T-helper 2 cell treated with Interferon-gamma antibody and Interleukin-4, amounts not matched to agents 5 μg/mL and 100 μg/mL, for 36 hours (primary cell): ENCODE data around the gene OVAAL.

Source experiments
- DNase-seq: peaks from one replicate; pipeline ENCODE4 v3.0.0; 2021; ENCODE audit warnings: low spot score
- H3K27ac Mint-ChIP-seq: one replicate; pipeline ENCODE4 v1.8.0; 2021; ENCODE audit warnings: mild to moderate bottlenecking, mixed read lengths
- H3K27me3 Mint-ChIP-seq: one replicate; pipeline ENCODE4 v1.8.0; 2021; ENCODE audit warnings: low read depth, mixed read lengths
- H3K36me3 Mint-ChIP-seq: one replicate; pipeline ENCODE4 v1.8.0; 2021; ENCODE audit warnings: low read depth, mixed read lengths
- H3K4me1 Mint-ChIP-seq: one replicate; pipeline ENCODE4 v1.8.0; 2021; ENCODE audit warnings: low read depth, mixed read lengths
- H3K4me3 Mint-ChIP-seq: one replicate; pipeline ENCODE4 v1.8.0; 2022; ENCODE audit warnings: mild to moderate bottlenecking, moderate library complexity, mixed read lengths
- H3K9me3 Mint-ChIP-seq: one replicate; pipeline ENCODE4 v1.8.0; 2021; ENCODE audit warnings: mixed read lengths

OVAAL gene

GRCh38 chr1:180593382-180593781 lies 34.6 kb downstream of the OVAAL start:
- Mint-ChIP-seq H3K27ac (no peak overlapping the region), H3K9me3 (peaks cover 1% of the 10 kb centered on the region)

GRCh38 chr1:180594723-180595122 lies 36.0 kb downstream of the OVAAL start:
- H3K4me1 Mint-ChIP-seq = no peaks in the 10 kb centered on the region
- no peak overlapping the region for H3K27ac Mint-ChIP-seq
- H3K9me3 Mint-ChIP-seq = no peaks in the 10 kb centered on the region
- no peak for DNase-seq
- H3K27me3 Mint-ChIP-seq = peaks cover 15% of the 10 kb centered on the region
- no peaks in the 10 kb centered on the region for H3K36me3 Mint-ChIP-seq
- H3K4me3 Mint-ChIP-seq = no peak overlapping the region

More at GRCh38 chr1:180593382-180593781, 34.6 kb downstream of the OVAAL start:
- Mint-ChIP-seq H3K36me3 (no peaks in the 10 kb centered on the region), H3K27me3 (peaks cover 12% of the 10 kb centered on the region), H3K4me1 (no peaks in the 10 kb centered on the region), H3K4me3 (no peak overlapping the region)
- no peak for DNase-seq

- no peak overlapping the region for H3K27ac Mint-ChIP-seq
- no peaks in the 10 kb centered on the region for H3K4me1 Mint-ChIP-seq
- no peak overlapping the region for H3K4me3 Mint-ChIP-seq
- peaks cover 18% of the 10 kb centered on the region for H3K27me3 Mint-ChIP-seq
- no peak for DNase-seq
- H3K36me3 Mint-ChIP-seq = no peaks in the 10 kb centered on the region
- no peaks in the 10 kb centered on the region for H3K9me3 Mint-ChIP-seq
Measured at GRCh38 chr1:180595966-180596365, 37.2 kb downstream of the OVAAL start.

- H3K27ac Mint-ChIP-seq = no peak overlapping the region
Measured at GRCh38 chr1:180597520-180597919, 38.8 kb downstream of the OVAAL start.

GRCh38 chr1:180598333-180598974 lies 39.7 kb downstream of the OVAAL start:
- H3K4me1 Mint-ChIP-seq = no peaks in the 10 kb centered on the region
- no peak overlapping the region for H3K4me3 Mint-ChIP-seq
- peaks cover 18% of the 10 kb centered on the region for H3K27me3 Mint-ChIP-seq
- H3K27ac Mint-ChIP-seq = no peak overlapping the region
- no peak for DNase-seq
- no peaks in the 10 kb centered on the region for H3K9me3 Mint-ChIP-seq
- H3K36me3 Mint-ChIP-seq = no peaks in the 10 kb centered on the region

More at GRCh38 chr1:180597520-180597919, 38.8 kb downstream of the OVAAL start:
- peaks cover 18% of the 10 kb centered on the region for H3K27me3 Mint-ChIP-seq
- no peaks in the 10 kb centered on the region for H3K36me3 Mint-ChIP-seq
- H3K4me1 Mint-ChIP-seq = no peaks in the 10 kb centered on the region
- DNase-seq = no peak
- no peak overlapping the region for H3K4me3 Mint-ChIP-seq
- no peaks in the 10 kb centered on the region for H3K9me3 Mint-ChIP-seq

GRCh38 chr1:180600343-180600742 lies 41.6 kb downstream of the OVAAL start:
- no peaks in the 10 kb centered on the region for H3K4me1 Mint-ChIP-seq
- peak overlapping the region; percentile 46 for H3K27ac Mint-ChIP-seq
- no peaks in the 10 kb centered on the region for H3K9me3 Mint-ChIP-seq
- no peak for DNase-seq
- peaks cover 15% of the 10 kb centered on the region for H3K27me3 Mint-ChIP-seq
- H3K4me3 Mint-ChIP-seq = no peak overlapping the region
- H3K36me3 Mint-ChIP-seq = no peaks in the 10 kb centered on the region

GRCh38 chr1:180601512-180601911 lies 42.7 kb downstream of the OVAAL start:
- Mint-ChIP-seq H3K36me3 (no peaks in the 10 kb centered on the region), H3K27ac (no peak overlapping the region), H3K4me3 (no peak overlapping the region), H3K4me1 (no peaks in the 10 kb centered on the region), H3K9me3 (no peaks in the 10 kb centered on the region), H3K27me3 (peaks cover 14% of the 10 kb centered on the region)
- DNase-seq = no peak

- Mint-ChIP-seq H3K27ac (no peak overlapping the region), H3K4me3 (no peak overlapping the region), H3K4me1 (no peaks in the 10 kb centered on the region), H3K36me3 (no peaks in the 10 kb centered on the region), H3K9me3 (no peaks in the 10 kb centered on the region), H3K27me3 (peaks cover 6% of the 10 kb centered on the region)
- no peak for DNase-seq
Measured at GRCh38 chr1:180603223-180603849, 44.6 kb downstream of the OVAAL start.

GRCh38 chr1:180603850-180604226 lies 45.1 kb downstream of the OVAAL start:
- no peak for DNase-seq
- no peaks in the 10 kb centered on the region for H3K36me3 Mint-ChIP-seq
- no peak overlapping the region for H3K27ac Mint-ChIP-seq
- H3K4me3 Mint-ChIP-seq = no peak overlapping the region
- peaks cover 2% of the 10 kb centered on the region for H3K27me3 Mint-ChIP-seq
- no peaks in the 10 kb centered on the region for H3K9me3 Mint-ChIP-seq
- H3K4me1 Mint-ChIP-seq = no peaks in the 10 kb centered on the region

GRCh38 chr1:180606155-180606554 lies 47.4 kb downstream of the OVAAL start:
- H3K27ac Mint-ChIP-seq = no peak overlapping the region
- H3K4me3 Mint-ChIP-seq = no peak overlapping the region
- H3K9me3 Mint-ChIP-seq = no peaks in the 10 kb centered on the region
- no peak for DNase-seq
- H3K4me1 Mint-ChIP-seq = peaks cover 5% of the 10 kb centered on the region
- peaks cover under 1% of the 10 kb centered on the region for H3K36me3 Mint-ChIP-seq
- H3K27me3 Mint-ChIP-seq = no peaks in the 10 kb centered on the region

GRCh38 chr1:180609643-180610555 lies 51.1 kb downstream of the OVAAL start:
- H3K36me3 Mint-ChIP-seq = peaks cover 3% of the 10 kb centered on the region
- peaks cover 13% of the 10 kb centered on the region for H3K4me1 Mint-ChIP-seq
- no peak for DNase-seq
- H3K4me3 Mint-ChIP-seq = no peak overlapping the region
- H3K9me3 Mint-ChIP-seq = no peaks in the 10 kb centered on the region
- H3K27me3 Mint-ChIP-seq = no peaks in the 10 kb centered on the region
- H3K27ac Mint-ChIP-seq = no peak overlapping the region

- Mint-ChIP-seq H3K4me1 (peaks cover 13% of the 10 kb centered on the region), H3K27me3 (no peaks in the 10 kb centered on the region), H3K4me3 (no peak overlapping the region), H3K9me3 (no peaks in the 10 kb centered on the region), H3K36me3 (peaks cover 3% of the 10 kb centered on the region), H3K27ac (no peak overlapping the region)
- no peak for DNase-seq
Measured at GRCh38 chr1:180610556-180611015, 51.8 kb downstream of the OVAAL start.

- H3K4me3 Mint-ChIP-seq = no peak overlapping the region
- H3K36me3 Mint-ChIP-seq = peaks cover 3% of the 10 kb centered on the region
- H3K4me1 Mint-ChIP-seq = peaks cover 13% of the 10 kb centered on the region
- no peaks in the 10 kb centered on the region for H3K27me3 Mint-ChIP-seq
- H3K9me3 Mint-ChIP-seq = no peaks in the 10 kb centered on the region
- no peak overlapping the region for H3K27ac Mint-ChIP-seq
- DNase-seq = no peak
Measured at GRCh38 chr1:180611016-180611930, 52.5 kb downstream of the OVAAL start.
